AG09309 (cell line): ENCODE measurements around the gene KIF12.
"Not testable (repeated sequence)": the region's sequence is repeated elsewhere in the genome, so short reads cannot be mapped to it uniquely, and the experiment has no call there.

Source experiments
- DNase-seq: peaks from one replicate; pipeline ENCODE4 v3.0.0-alpha.2; 2010; ENCODE audit warnings: low read depth
- H3K4me3 ChIP-seq: 2 replicates; pipeline ENCODE4 v1.5.1; 2011; ENCODE audit warnings: mild to moderate bottlenecking, low read depth, low read length, moderate library complexity; ENCODE audit not compliant: control insufficient read depth
- TF ChIP-seq, protein P1 (sequence below): IDR thresholded peaks from 2 replicates; pipeline ENCODE4 v1.5.1; 2011; ENCODE audit warnings: mild to moderate bottlenecking, low read depth, low read length, inconsistent platforms; ENCODE audit not compliant: insufficient read depth, control insufficient read depth; ENCODE audit errors: missing control alignments

Gene KIF12

DNA sequence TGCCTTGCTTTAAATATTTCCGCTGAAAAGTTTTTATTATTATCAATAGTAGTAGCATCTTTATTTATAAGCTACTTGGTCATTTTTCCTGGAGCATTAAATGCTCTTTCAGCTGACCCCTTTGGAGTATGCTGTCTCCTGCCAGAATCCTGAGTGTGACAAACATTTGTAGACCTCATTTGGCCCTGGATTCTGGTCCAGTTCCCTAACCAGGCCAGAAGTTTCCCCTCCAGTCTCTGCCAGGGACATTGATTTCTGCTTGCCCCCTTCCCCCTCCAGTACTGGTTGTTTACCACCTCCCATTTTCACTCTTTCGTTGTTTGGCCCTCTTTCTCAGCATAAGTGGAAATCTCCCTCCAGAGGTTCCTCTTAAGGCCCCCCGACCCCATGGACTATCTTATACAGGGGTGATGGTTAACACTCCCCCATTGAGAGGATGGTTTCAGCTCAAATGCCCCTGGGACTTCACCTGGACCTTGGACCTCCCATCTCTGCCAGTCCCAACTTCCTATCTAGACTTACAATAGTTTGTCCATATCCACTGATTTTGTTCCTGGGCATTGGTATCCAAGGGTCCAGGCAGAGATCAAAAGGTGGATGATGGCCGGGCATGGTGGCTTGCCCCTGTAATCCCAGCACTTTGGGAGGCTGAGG is 31.7 kb upstream of the KIF12 start:
- no peak overlapping the region for H3K4me3 ChIP-seq
- TF ChIP-seq, protein P1, sequence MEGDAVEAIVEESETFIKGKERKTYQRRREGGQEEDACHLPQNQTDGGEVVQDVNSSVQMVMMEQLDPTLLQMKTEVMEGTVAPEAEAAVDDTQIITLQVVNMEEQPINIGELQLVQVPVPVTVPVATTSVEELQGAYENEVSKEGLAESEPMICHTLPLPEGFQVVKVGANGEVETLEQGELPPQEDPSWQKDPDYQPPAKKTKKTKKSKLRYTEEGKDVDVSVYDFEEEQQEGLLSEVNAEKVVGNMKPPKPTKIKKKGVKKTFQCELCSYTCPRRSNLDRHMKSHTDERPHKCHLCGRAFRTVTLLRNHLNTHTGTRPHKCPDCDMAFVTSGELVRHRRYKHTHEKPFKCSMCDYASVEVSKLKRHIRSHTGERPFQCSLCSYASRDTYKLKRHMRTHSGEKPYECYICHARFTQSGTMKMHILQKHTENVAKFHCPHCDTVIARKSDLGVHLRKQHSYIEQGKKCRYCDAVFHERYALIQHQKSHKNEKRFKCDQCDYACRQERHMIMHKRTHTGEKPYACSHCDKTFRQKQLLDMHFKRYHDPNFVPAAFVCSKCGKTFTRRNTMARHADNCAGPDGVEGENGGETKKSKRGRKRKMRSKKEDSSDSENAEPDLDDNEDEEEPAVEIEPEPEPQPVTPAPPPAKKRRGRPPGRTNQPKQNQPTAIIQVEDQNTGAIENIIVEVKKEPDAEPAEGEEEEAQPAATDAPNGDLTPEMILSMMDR, result no peak
- no peak for DNase-seq

DNA sequence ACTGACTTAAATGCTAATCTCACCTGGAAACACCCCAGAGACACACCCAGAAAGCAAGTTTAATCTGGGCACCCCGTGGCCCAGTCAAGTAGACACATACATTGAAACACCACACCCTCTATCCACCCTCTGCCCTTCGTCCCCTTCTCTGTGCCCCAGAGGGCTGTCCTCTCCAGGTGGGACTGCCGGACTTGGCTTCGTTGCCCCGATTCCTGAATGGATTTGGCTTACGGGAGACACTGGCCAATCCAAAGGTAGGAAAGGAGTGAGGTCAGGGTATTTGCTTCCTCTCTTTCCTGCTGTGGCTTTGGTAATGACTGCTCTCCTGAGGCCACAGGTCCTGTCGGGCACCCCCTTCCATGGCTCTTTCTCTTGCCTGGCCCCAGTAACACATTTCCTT is 31.0 kb upstream of the KIF12 start:
- TF ChIP-seq, protein P1, result no peak
- H3K4me3 ChIP-seq, result no peak overlapping the region
- DNase-seq, result no peak

DNA sequence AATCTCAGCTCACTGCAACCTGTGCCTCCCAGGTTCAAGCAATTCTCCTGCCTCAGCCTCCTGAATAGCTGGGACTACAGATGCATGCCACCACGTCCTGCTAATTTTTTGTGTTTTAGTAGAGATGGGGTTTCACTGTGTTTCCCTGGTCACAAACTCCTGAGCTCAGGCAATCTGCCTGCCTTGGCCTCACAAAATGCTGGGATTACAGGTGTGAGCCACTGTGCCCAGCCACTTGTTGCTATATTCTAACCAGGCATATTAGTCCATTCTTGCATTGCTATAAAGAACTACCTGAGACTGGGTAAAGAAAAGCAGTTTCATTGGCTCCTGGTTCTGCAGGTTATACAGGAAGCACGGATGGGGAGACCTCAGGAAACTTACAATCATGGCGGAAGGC is 29.7 kb upstream of the KIF12 start:
- DNase-seq, result not testable (repeated sequence)

DNA sequence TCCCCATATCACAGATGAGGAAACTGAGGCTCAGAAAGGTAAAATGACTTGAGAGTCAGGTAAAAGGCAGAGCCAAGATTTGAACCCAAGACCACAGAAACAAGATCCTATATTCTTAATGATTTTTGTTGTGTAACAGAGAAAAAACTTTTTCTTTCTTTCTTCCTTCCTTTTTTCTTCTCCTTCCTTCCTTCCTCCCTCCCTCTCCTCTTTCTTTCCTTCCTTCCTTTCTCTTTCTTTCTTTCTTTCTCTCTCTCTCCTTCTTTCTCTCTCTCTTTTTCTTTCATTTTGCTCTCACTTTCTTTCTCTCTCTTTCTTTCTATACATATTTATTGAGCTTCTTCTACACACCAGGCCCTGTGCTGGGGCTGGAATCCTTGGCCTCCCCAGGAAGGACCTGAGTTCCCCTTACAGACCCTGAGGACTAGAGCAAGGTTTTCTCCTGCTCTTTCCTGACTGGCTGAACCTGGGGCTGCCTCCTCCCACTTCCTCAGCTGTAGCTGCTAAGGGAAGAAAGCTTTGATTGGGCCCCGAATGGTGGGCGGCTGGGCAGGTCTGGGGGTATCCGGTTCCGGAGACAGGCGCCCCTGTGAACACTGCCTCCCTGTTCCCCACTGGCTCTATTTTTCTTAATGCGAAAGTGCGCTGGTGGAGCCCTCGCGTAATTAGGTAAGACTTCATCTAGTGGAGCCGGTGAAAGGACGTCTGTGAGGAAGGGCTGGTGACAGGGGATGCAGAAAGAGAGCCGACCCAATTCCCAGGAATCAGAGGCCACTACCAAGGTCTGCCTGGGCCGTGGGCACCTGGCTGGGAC is 27.4 kb upstream of the KIF12 start:
- no peak overlapping the region for H3K4me3 ChIP-seq
- TF ChIP-seq, protein P1, result no peak
- DNase-seq, result no peak

More for the DNA sequence above, 29.7 kb upstream of the KIF12 start:
- H3K4me3 ChIP-seq, result not testable (repeated sequence)

DNA sequence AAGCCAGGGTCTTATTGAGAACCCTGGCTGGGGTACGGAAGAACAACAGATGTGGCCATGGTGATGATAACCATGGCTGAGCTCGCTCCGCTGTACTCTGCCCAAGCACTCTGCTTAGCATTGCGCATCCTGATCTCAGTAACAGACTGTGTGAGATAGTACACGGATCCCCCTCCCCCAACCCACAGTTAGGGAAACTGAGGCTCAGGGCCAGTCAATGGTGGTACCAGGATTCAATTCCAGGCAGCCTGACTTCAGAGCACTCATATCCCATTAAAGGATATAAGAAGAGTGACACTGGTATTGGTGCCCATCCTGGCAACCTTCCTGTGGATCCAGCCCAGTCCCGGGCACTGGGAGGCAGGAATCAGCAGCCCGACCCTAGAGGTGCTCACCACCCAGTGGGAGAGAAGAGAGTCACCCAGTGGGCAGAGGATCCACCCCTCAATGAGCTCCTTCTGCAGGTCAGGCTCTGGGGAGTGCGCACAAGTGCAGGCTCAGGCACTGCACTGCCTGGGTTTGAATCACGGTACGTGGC is 26.5 kb upstream of the KIF12 start:
- TF ChIP-seq, protein P1, result no peak
- no peak overlapping the region for H3K4me3 ChIP-seq
- DNase-seq, result no peak

DNA sequence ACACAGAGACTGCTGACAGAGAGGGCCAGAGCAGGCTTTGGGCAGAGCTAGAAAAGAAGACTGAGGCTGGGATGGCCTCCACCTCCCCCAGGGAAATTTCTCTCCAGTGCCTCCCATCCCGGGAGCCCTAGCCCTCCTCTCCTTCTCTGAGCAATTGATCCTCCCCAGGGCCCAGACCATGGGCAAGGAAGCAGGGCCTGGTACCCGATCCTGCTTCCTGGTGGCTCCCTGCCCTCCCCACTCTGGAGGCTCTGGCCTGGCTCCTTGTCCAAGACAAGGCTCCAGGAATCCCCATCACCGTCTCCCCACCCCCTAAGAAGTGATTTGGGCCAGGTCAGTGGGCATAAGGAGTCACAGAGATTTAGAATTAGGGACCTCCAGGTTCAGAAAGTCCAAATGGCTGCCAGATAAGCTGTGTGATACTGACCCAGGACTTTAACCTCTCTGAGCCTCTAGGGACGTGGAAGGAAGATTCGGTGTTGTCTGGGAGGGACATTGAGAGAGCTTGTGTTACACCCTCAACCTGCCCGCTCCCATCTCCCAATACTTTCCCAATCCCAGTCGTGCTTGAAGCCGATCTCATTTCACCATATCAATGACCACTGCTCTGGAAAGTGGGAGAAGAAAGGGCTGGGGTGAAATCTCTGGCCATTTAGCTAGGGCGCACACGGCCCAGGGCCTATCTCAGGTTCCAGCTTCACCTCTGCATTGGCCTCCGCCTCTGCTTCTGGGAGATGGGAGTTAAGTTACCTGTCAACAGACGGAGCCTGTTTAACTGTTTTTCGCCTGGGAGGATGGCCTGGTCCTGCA is 25.8 kb upstream of the KIF12 start:
- H3K4me3 ChIP-seq, result no peak overlapping the region
- no peak for DNase-seq
- TF ChIP-seq, protein P1, result no peak

DNA sequence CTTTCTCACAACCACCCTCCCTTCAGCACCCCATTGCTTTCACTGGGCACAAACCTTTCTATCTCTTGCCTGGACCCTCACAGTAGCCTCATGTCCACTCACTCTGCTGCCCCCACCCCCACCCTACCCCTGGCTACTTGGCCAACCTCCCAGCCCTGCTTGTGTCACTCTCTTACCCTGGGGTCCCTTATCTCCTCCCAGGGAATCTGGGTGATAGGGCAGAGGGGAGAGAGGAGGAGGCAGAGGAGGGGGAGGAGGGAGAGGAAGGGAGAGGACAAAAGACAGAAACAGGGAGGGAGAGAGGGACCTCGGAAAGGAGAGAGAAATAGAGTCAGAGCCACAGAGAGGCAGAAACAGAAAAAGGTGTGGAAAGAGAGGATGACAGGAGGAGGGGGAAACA is 25.0 kb upstream of the KIF12 start:
- TF ChIP-seq, protein P1, result no peak
- DNase-seq, result no peak
- no peak overlapping the region for H3K4me3 ChIP-seq
